K562 (cell line): ENCODE results near the gene OBP2A. TPM values are rescaled to one million over a fixed set of nuclear protein-coding genes. Genes with fewer than 3 reads are reported as not detected.

Source experiments
- ATAC-seq: fragments of 200-7000 bp; cut with Tn5 transposase; 3 replicates; pipeline ENCODE4 v1.9.1; 2020; ENCODE audit warnings: moderate library complexity
- BruUV-seq: library from RNA; stranded (reverse); fragments of 400-500 nt; replicated peaks from 2 replicates; lab custom pipeline; 2021; lab: Mats Ljungman, UMichigan
- CTCF ChIA-PET: fragments of 300-600 bp; formaldehyde crosslinking; extraction: SDS; loops from one replicate; lab custom pipeline; 2021; ENCODE audit warnings: low intra/inter-chr PET ratio; lab: Yijun Ruan, JAX
- POLR2A ChIA-PET: fragments of 300-600, 350-650 bp; sonication (Branson Sonifier 250); formaldehyde crosslinking; extraction: SDS; loops from one replicate; lab custom pipeline; 2021; ENCODE audit warnings: antibody characterized with exemption, inconsistent platforms; lab: Yijun Ruan, JAX
- DNase-seq, 4 experiments: peaks; one replicate each; pipeline versions ENCODE4 v3.0.0 to v3.0.0-alpha.2; 2011 to 2018; ENCODE audit warnings: low spot score in 3 of 4, mixed read lengths in 3 of 4; ENCODE audit errors: extremely low read depth in 1 of 4
- FAIRE-seq: peaks from 2 replicates; lab custom pipeline; 2011; peaks lifted over from hg19 to GRCh38; lab: Jason Lieb, UNC
- H2AFZ ChIP-seq: 2 replicates; pipeline ENCODE4 v1.6.0; 2011; ENCODE audit warnings: low read depth, low read length, control low read depth, inconsistent platforms
- H3K27ac ChIP-seq: fragments of 200-600 bp; 3 replicates; pipeline ENCODE4 v1.8.0; 2011; ENCODE audit warnings: low read depth, mild to moderate bottlenecking, control low read depth, inconsistent platforms, low read length, moderate library complexity, mixed read lengths; ENCODE audit errors: extremely low read depth
- H3K27me3 ChIP-seq, 2 experiments: fragments of 300-600 bp in 1 of 2; 2 replicates in 1 of 2; 3 replicates in 1 of 2; pipeline versions ENCODE4 v1.6.0 to v1.8.0; 2011; ENCODE audit warnings: inconsistent platforms in 2 of 2, low read length in 2 of 2, mild to moderate bottlenecking in 1 of 2, mixed read lengths in 1 of 2, moderate library complexity in 1 of 2; ENCODE audit not compliant: control insufficient read depth in 2 of 2, insufficient read depth in 2 of 2
- H3K36me3 ChIP-seq: fragments of 300-600 bp; 3 replicates; pipeline ENCODE4 v1.8.0; 2011; ENCODE audit warnings: mild to moderate bottlenecking, low read length, inconsistent platforms; ENCODE audit not compliant: control insufficient read depth, insufficient read depth
- H3K4me1 ChIP-seq, 2 experiments: fragments of 200-600 bp in 1 of 2; replicated peaks in 1 of 2; 2 replicates in 1 of 2; 3 replicates in 1 of 2; pipeline versions ENCODE4 v1.5.1 to v1.8.0; 2011; ENCODE audit warnings: inconsistent platforms in 2 of 2, low read length in 2 of 2, mild to moderate bottlenecking in 1 of 2, mixed read lengths in 1 of 2, moderate library complexity in 1 of 2; ENCODE audit not compliant: control insufficient read depth in 2 of 2, insufficient read depth in 2 of 2
- H3K4me2 ChIP-seq: 2 replicates; pipeline ENCODE4 v1.6.1; 2011; ENCODE audit warnings: low read length, control low read depth, inconsistent platforms, mixed read lengths; ENCODE audit not compliant: insufficient read depth
- H3K4me3 ChIP-seq: fragments of 200-600 bp; sonication (generic), shearing (Covaris generic); 2 replicates; pipeline ENCODE4 v1.5.1; 2016; ENCODE audit warnings: control low read depth, inconsistent platforms
- H3K79me2 ChIP-seq: fragments of 200-600 bp; 3 replicates; pipeline ENCODE4 v1.8.0; 2011; ENCODE audit warnings: low read length, inconsistent platforms; ENCODE audit not compliant: control insufficient read depth, insufficient read depth
- H3K9ac ChIP-seq, 2 experiments: 2 replicates each; pipeline versions ENCODE4 v1.6.0 to v1.6.1; 2011; ENCODE audit warnings: low read depth in 2 of 2, low read length in 2 of 2, control low read depth in 1 of 2, inconsistent platforms in 1 of 2, mild to moderate bottlenecking in 1 of 2, mixed read lengths in 1 of 2; ENCODE audit not compliant: insufficient read depth in 1 of 2
- H3K9me1 ChIP-seq: one replicate; pipeline ENCODE4 v1.6.0; 2011; ENCODE audit warnings: inconsistent platforms, mild to moderate bottlenecking, low read length, moderate library complexity; ENCODE audit not compliant: control insufficient read depth, insufficient read depth
- H3K9me3 ChIP-seq: replicated peaks from 2 replicates; pipeline ENCODE4 v1.5.1; 2011; ENCODE audit warnings: low read depth, low read length, inconsistent platforms; ENCODE audit not compliant: control insufficient read depth, insufficient read depth
- H4K20me1 ChIP-seq: replicated peaks from 2 replicates; pipeline ENCODE4 v1.6.1; 2011; ENCODE audit warnings: low read length, inconsistent platforms, mixed read lengths; ENCODE audit not compliant: control insufficient read depth, insufficient read depth
- CEBPB ChIP-seq: fragments of 450-650 bp; IDR thresholded peaks from 2 replicates; pipeline ENCODE4 v1.6.1; 2016; ENCODE audit warnings: missing genetic modification characterization, missing compliant biosample characterization
- ELF1 ChIP-seq: fragments of 200-800 bp; sonication (Bioruptor generic); IDR thresholded peaks from 2 replicates; pipeline ENCODE4 v1.6.1; 2016; ENCODE audit warnings: missing genetic modification characterization, missing compliant biosample characterization
- NFATC3 ChIP-seq: fragments of 450-650 bp; IDR thresholded peaks from 2 replicates; pipeline ENCODE4 v1.6.1; 2017; ENCODE audit warnings: mild to moderate bottlenecking
- SRSF3 ChIP-seq: fragments of 200-400 bp; formaldehyde crosslinking; IDR thresholded peaks from 2 replicates; pipeline ENCODE4 v1.6.1; 2016; ENCODE audit warnings: mild to moderate bottlenecking, low read length, moderate library complexity; ENCODE audit not compliant: insufficient read depth
- YY1 ChIP-seq, 3 experiments: IDR thresholded peaks; 2 replicates each; pipeline ENCODE4 v1.6.1; 2011; ENCODE audit warnings: low read length in 2 of 3, mild to moderate bottlenecking in 2 of 3, moderate library complexity in 2 of 3, borderline replicate concordance in 1 of 3, control low read depth in 1 of 3, low read depth in 1 of 3; ENCODE audit not compliant: insufficient read depth in 3 of 3, insufficient replicate concordance in 2 of 3, control insufficient read depth in 1 of 3, insufficient read length in 1 of 3; ENCODE audit errors: extremely low read depth in 1 of 3
- ZFP30 ChIP-seq: fragments of 250-450 bp; sonication (Bioruptor Pico); IDR thresholded peaks from 2 replicates; pipeline ENCODE4 v1.8.0; 2022; ENCODE audit warnings: moderate library complexity, mild to moderate bottlenecking, inconsistent platforms, borderline replicate concordance
- ZNF583 ChIP-seq: fragments of 250-450 bp; sonication (Bioruptor Pico); IDR thresholded peaks from 2 replicates; pipeline ENCODE4 v1.4.0; 2020
- ZNF785 ChIP-seq: fragments of 250-450 bp; sonication (Bioruptor Pico); IDR thresholded peaks from 2 replicates; pipeline ENCODE4 v1.4.0; 2020; ENCODE audit warnings: mild to moderate bottlenecking
- ZZZ3 ChIP-seq: fragments of 450-650 bp; IDR thresholded peaks from 2 replicates; pipeline ENCODE4 v1.6.1; 2016; ENCODE audit warnings: antibody characterized with exemption, mild to moderate bottlenecking, moderate library complexity
- WGBS: fragments of 100-300 bp; shearing (Covaris generic); methylation state at CpG from one replicate; pipeline ENCODE4 v1.1.6; 2016; ENCODE audit warnings: low coverage, mixed read lengths; ENCODE audit not compliant: insufficient coverage; ENCODE audit errors: missing lambda C conversion rate; 5-methylcytosine and 5-hydroxymethylcytosine counted together
- in situ Hi-C: fragments of 300-500 bp; cut with MboI; formaldehyde crosslinking; loops from 4 replicates; pipeline ENCODE4 v1.15.0; 2018; ENCODE audit warnings: inconsistent platforms, mixed read lengths
- intact Hi-C: fragments of 100-400 bp; cut with micrococcal nuclease; formaldehyde crosslinking; loops from 2 replicates; pipeline ENCODE4 v1.14.2; 2022
- polyA plus RNA-seq, 8 experiments: library from polyadenylated mRNA; depleted of rRNA in 4 of 8; stranded (reverse) in 5 of 8; unstranded in 3 of 8; fragments of >200 nt; fragmentation: Nextera tagmentation in 2 of 8; fragmentation: Illumina TruSeq in 1 of 8; extraction: Ambion mirVana in 2 of 8; extraction: Trizol in 1 of 8; gene quantifications; 2 replicates each; pipeline versions ENCODE4 v1.2.1 to v1.2.3, GENCODE V29; 2011 to 2014; ENCODE audit warnings: inconsistent platforms in 1 of 8, missing spikeins in 1 of 8
- total RNA-seq, 7 experiments: library from RNA; depleted of rRNA in 6 of 7; stranded (reverse); fragments of >200 nt in 6 of 7; fragmentation: Illumina TruSeq in 2 of 7; extraction: Trizol in 2 of 7; gene quantifications; 2 replicates each; pipeline versions ENCODE4 v1.2.1 to v1.2.3, GENCODE V29; 2011 to 2021; ENCODE audit warnings: low replicate concordance in 1 of 7
- TF ChIP-seq, protein P1 (sequence below): sonication (generic); formaldehyde crosslinking; IDR thresholded peaks from 2 replicates; pipeline ENCODE4 v1.8.1; 2022; ENCODE audit warnings: missing genetic modification reagents
- TF ChIP-seq, protein P2 (sequence below), 3 experiments: IDR thresholded peaks in 2 of 3; conservative IDR thresholded peaks in 1 of 3; 2 replicates each; pipeline ENCODE4 v1.5.1; 2011 to 2012; ENCODE audit warnings: low read length in 3 of 3, mild to moderate bottlenecking in 3 of 3, control low read depth in 2 of 3, improper control_type of control experiment in 1 of 3, inconsistent platforms in 1 of 3, low read depth in 1 of 3, mixed read lengths in 1 of 3, moderate library complexity in 1 of 3; ENCODE audit not compliant: insufficient read depth in 2 of 3
- TF ChIP-seq, protein P3 (sequence below): IDR thresholded peaks from 2 replicates; pipeline ENCODE4 v1.6.1; 2011; ENCODE audit warnings: borderline replicate concordance, low read depth, mild to moderate bottlenecking, moderate library complexity, low read length; ENCODE audit not compliant: insufficient read depth, poor library complexity, severe bottlenecking
- TF ChIP-seq, protein P4 (sequence below): IDR thresholded peaks from 2 replicates; pipeline ENCODE4 v1.6.1; 2011; ENCODE audit not compliant: insufficient read length; ENCODE audit errors: extremely low read depth
- TF ChIP-seq, protein P5 (sequence below): sonication (generic); formaldehyde crosslinking; IDR thresholded peaks from 2 replicates; pipeline ENCODE4 v1.8.0; 2022; ENCODE audit warnings: missing genetic modification reagents, mild to moderate bottlenecking, moderate library complexity, borderline replicate concordance

OBP2A gene
- total and polyA plus RNA-seq, 9 of the 15 experiments (the other 6 are each of a cell fraction or from before 2014, with no cell fraction given) = not detected

DNA sequence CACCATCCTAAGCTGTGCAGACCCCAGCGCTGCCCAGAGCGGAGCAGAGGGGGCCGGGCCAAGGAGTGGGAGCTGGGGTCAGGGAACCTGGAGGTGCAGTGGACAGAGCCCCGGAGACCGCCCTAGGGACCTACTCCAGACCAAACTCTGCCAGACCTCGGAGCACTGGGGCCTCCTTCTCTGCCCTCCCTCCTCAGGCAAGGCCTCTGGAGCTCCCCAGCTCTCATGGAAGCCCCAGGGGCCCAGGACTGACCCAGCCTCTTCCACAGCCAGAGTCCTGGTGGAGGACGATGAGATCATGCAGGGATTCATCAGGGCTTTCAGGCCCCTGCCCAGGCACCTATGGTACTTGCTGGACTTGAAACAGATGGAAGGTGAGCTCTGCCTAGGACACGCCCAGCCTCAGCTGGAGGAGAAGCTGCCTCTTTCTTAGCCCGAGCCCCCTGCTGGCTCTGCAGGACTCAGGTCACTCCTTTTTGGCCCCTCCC, 19.3 kb downstream of the OBP2A start:
- POLR2A ChIA-PET = interaction anchor here (0.7 to 0.9 kb wide), 3 partner anchors 9 to 59 kb away, joined by 3 to 4 read pairs (median 4); no protein-coding TSS in a partner anchor
- H3K9ac ChIP-seq = no peak overlapping the region
- peak; percentile 41 to 48 (median 42) for DNase-seq
- TF ChIP-seq, protein P1, sequence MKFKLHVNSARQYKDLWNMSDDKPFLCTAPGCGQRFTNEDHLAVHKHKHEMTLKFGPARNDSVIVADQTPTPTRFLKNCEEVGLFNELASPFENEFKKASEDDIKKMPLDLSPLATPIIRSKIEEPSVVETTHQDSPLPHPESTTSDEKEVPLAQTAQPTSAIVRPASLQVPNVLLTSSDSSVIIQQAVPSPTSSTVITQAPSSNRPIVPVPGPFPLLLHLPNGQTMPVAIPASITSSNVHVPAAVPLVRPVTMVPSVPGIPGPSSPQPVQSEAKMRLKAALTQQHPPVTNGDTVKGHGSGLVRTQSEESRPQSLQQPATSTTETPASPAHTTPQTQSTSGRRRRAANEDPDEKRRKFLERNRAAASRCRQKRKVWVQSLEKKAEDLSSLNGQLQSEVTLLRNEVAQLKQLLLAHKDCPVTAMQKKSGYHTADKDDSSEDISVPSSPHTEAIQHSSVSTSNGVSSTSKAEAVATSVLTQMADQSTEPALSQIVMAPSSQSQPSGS (CRISPR knock-in tag) = no peak
- TF ChIP-seq ELF1 (tag) (no peak), NFATC3 (no peak), ZNF785 (CRISPR knock-in tag) (no peak), ZNF583 (CRISPR knock-in tag) (no peak), CEBPB (tag) (no peak), ZZZ3 (no peak), SRSF3 (no peak), ZFP30 (no peak), YY1 (IDR thresholded peaks at IDR 0.05; ENCODE audit: borderline replicate concordance in 1 of 3, control insufficient read depth in 1 of 3, extremely low read depth in 1 of 3, insufficient read depth in 3 of 3, insufficient read length in 1 of 3, insufficient replicate concordance in 2 of 3, low read depth in 1 of 3, low read length in 2 of 3) (no peak)
- TF ChIP-seq, protein P2, sequence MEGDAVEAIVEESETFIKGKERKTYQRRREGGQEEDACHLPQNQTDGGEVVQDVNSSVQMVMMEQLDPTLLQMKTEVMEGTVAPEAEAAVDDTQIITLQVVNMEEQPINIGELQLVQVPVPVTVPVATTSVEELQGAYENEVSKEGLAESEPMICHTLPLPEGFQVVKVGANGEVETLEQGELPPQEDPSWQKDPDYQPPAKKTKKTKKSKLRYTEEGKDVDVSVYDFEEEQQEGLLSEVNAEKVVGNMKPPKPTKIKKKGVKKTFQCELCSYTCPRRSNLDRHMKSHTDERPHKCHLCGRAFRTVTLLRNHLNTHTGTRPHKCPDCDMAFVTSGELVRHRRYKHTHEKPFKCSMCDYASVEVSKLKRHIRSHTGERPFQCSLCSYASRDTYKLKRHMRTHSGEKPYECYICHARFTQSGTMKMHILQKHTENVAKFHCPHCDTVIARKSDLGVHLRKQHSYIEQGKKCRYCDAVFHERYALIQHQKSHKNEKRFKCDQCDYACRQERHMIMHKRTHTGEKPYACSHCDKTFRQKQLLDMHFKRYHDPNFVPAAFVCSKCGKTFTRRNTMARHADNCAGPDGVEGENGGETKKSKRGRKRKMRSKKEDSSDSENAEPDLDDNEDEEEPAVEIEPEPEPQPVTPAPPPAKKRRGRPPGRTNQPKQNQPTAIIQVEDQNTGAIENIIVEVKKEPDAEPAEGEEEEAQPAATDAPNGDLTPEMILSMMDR (IDR thresholded peaks at IDR 0.05 in 2 of 3, conservative IDR thresholded peaks at IDR 0.05 in 1 of 3; ENCODE audit: insufficient read depth in 2 of 3, low read depth in 1 of 3, low read length in 3 of 3) = peak; percentile 34 to 49 (median 43); a peak in 4 of 6 replicates
- TF ChIP-seq, protein P3, sequence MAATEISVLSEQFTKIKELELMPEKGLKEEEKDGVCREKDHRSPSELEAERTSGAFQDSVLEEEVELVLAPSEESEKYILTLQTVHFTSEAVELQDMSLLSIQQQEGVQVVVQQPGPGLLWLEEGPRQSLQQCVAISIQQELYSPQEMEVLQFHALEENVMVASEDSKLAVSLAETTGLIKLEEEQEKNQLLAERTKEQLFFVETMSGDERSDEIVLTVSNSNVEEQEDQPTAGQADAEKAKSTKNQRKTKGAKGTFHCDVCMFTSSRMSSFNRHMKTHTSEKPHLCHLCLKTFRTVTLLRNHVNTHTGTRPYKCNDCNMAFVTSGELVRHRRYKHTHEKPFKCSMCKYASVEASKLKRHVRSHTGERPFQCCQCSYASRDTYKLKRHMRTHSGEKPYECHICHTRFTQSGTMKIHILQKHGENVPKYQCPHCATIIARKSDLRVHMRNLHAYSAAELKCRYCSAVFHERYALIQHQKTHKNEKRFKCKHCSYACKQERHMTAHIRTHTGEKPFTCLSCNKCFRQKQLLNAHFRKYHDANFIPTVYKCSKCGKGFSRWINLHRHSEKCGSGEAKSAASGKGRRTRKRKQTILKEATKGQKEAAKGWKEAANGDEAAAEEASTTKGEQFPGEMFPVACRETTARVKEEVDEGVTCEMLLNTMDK = peak; percentile 26
- TF ChIP-seq, protein P4, sequence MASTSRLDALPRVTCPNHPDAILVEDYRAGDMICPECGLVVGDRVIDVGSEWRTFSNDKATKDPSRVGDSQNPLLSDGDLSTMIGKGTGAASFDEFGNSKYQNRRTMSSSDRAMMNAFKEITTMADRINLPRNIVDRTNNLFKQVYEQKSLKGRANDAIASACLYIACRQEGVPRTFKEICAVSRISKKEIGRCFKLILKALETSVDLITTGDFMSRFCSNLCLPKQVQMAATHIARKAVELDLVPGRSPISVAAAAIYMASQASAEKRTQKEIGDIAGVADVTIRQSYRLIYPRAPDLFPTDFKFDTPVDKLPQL = no peak
- TF ChIP-seq, protein P5, sequence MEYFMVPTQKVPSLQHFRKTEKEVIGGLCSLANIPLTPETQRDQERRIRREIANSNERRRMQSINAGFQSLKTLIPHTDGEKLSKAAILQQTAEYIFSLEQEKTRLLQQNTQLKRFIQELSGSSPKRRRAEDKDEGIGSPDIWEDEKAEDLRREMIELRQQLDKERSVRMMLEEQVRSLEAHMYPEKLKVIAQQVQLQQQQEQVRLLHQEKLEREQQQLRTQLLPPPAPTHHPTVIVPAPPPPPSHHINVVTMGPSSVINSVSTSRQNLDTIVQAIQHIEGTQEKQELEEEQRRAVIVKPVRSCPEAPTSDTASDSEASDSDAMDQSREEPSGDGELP = peak; percentile 29; the same call in 1 of the 2 replicates
- TF ChIP-seq, all 486 proteins: peak for 3
- in situ Hi-C loops (no loop called here), intact Hi-C loops (no loop called here)
- Histone ChIP-seq H3K4me1 (peaks cover 0 to 14% of the 10 kb centered on the region in 2 experiments; a peak in 2 of 5 replicates), H3K9me1 (peaks cover 4% of the 10 kb centered on the region), H3K4me3 (no peak overlapping the region), H3K9me3 (no peaks in the 10 kb centered on the region), H3K27me3 (peaks cover 6 to 58% of the 10 kb centered on the region in 2 experiments; a peak in 4 of 5 replicates), H3K36me3 (no peaks in the 10 kb centered on the region), H3K4me2 (no peak overlapping the region), H2AFZ (no peak overlapping the region), H4K20me1 (no peaks in the 10 kb centered on the region), H3K79me2 (no peaks in the 10 kb centered on the region), H3K27ac (no peak overlapping the region)
- peak; percentile 90 for ATAC-seq
- BruUV-seq = no TSS peak
- CTCF ChIA-PET = no interaction called here
- no peak for FAIRE-seq
- 8% methylated on average over 8 of the region's 9 CpGs for WGBS
